Measurements from ENCODE around the gene RNASEH1. TPM values are rescaled to one million over a fixed set of nuclear protein-coding genes. Genes with fewer than 3 reads are reported as not detected.

The RNASEH1 gene
- total RNA-seq, 6 experiments from 2014 or later = 8.3 to 12.2 (median 10.0) TPM

DNA sequence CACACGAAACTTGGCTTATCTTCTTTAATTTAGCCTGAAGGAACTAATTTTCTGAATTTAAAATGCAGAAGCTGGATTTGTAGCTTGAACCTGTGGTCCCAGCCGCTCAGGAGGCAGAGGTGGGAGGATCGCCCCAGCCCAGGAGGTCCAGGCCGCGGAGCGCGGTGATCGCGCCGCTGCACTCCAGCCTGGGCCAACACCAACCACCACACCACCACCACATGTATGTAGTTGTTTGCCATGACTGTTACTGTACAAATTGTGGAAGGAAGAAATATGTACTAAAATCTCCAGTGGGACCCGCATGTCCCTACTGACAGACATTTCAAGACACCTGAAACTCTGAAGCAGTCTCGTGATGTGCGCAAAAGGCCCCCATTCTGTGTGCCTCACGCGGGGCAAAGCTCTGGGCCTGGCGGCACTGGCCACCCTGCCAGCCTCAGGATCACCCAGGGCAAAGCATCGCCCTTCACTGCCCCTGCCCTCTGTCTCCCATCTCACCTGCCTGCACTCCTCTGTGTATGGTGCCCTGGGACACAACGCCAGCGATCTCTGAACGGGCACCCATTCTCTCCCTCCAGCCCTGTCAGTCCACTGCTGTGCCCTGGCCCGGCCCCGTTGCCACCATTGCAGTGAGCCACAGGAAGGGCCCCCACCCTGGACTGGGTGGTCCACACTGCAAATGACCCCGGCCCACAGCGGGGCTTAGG lies 28.7 kb downstream of the RNASEH1 start:
- no peak overlapping the region for H3K27ac ChIP-seq
- DNase-seq (no peak), ATAC-seq (no peak)
- TF ChIP-seq POLR2A (IDR thresholded peaks at IDR 0.05) = no peak
- TF ChIP-seq, protein P1, sequence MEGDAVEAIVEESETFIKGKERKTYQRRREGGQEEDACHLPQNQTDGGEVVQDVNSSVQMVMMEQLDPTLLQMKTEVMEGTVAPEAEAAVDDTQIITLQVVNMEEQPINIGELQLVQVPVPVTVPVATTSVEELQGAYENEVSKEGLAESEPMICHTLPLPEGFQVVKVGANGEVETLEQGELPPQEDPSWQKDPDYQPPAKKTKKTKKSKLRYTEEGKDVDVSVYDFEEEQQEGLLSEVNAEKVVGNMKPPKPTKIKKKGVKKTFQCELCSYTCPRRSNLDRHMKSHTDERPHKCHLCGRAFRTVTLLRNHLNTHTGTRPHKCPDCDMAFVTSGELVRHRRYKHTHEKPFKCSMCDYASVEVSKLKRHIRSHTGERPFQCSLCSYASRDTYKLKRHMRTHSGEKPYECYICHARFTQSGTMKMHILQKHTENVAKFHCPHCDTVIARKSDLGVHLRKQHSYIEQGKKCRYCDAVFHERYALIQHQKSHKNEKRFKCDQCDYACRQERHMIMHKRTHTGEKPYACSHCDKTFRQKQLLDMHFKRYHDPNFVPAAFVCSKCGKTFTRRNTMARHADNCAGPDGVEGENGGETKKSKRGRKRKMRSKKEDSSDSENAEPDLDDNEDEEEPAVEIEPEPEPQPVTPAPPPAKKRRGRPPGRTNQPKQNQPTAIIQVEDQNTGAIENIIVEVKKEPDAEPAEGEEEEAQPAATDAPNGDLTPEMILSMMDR (IDR thresholded peaks at IDR 0.05) = no peak
- no peaks in the 10 kb centered on the region for H3K9me3 ChIP-seq
- peaks cover 0 to 24% (median 4%) of the 10 kb centered on the region in 4 donors for H3K4me1 ChIP-seq
- 95% methylated on average over 10 of the region's 24 CpGs for WGBS (ENCODE audit: insufficient coverage, low coverage, low lambda C conversion rate, missing lambda C conversion rate)
- intact Hi-C loops (cut with DNase I) = no loop called here
- no peaks in the 10 kb centered on the region for H3K27me3 ChIP-seq
- no peaks in the 10 kb centered on the region for H3K36me3 ChIP-seq
- no peak overlapping the region for H3K4me3 ChIP-seq

DNA sequence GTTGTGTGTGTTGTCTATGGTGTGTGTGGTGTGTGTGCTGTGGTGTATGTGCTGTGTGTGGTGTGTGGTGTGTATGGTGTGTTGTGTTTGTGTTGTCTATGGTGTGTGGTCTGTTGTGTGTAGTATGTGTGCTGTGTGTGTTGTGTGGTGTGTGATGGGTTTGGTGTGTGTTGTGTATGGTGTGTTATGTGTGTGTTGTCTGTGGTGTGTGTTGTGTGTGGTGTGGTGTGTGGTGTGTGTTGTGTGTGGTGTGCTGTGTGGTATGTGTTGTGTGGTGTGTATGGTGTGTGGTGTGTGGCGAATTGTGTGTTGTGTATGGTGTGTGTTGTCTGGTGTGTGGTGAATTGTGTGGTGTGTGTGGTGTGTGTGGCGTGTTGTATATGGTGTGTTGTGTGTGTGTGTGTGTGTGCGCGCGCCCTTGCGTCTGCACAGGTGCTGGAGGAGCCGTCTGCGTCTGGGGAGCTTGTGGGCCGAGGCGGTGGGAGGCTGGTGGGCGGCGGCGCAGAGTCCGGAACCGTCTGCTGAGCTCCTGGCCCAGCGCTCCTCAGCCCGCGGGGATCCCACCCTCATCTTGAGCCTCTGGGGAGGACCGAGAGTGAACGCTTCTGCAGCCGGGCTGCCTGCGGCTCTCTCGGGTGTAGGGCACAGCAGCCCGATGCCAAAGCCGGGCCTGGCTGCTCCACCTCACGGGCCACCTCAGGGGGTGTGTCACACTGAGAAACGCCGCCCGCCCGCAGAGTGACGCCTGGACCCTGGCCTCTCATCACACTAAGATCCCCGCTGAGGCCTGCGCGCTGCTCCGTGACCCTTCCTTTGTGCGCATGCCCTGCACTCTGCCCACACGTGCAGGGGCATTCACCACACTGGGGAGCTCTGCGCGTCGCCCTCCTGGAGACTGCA lies 30.0 kb downstream of the RNASEH1 start:
- H3K36me3 ChIP-seq = no peaks in the 10 kb centered on the region
- H3K27ac ChIP-seq = no peak overlapping the region
- intact Hi-C loops (cut with DNase I) = no loop called here
- TF ChIP-seq, protein P1 (IDR thresholded peaks at IDR 0.05) = no peak
- no peak for TF ChIP-seq POLR2A (IDR thresholded peaks at IDR 0.05)
- no peak overlapping the region for H3K4me3 ChIP-seq
- H3K27me3 ChIP-seq = no peaks in the 10 kb centered on the region
- peak in 2 of 3 donors; percentile 69 to 74 for DNase-seq
- peak in 2 of 4 donors; percentile 48 to 60 for ATAC-seq
- 87% methylated on average over 4 of the region's 40 CpGs for WGBS (ENCODE audit: insufficient coverage, low coverage, low lambda C conversion rate, missing lambda C conversion rate)
- H3K4me1 ChIP-seq = peaks cover 0 to 32% (median 11%) of the 10 kb centered on the region in 4 donors
- H3K9me3 ChIP-seq = no peaks in the 10 kb centered on the region

DNA sequence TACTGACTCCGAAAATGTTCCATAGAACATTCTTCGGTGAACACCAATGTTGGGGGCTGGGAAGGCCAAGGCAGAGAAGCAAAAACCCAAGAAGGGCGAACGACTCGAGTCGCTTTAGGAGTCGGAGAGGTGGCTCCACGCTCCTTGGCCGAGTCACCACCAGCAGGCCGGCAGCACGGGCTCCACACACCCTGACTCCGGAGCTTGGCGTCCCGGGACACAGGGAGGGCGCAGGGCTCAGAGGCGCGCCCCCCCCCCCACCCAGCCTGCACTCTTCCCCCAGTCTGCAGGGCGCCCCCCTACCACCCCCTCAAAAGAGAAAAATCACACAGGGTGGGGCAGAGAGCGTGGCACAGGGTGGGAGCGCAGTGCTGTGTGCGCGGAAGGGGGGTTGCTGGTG lies 31.3 kb downstream of the RNASEH1 start:
- intact Hi-C loops (cut with DNase I) = no loop called here
- 98% methylated on average over 6 of the region's 22 CpGs for WGBS (ENCODE audit: insufficient coverage, low coverage, low lambda C conversion rate, missing lambda C conversion rate)
- Histone ChIP-seq H3K9me3 (no peaks in the 10 kb centered on the region), H3K27me3 (no peaks in the 10 kb centered on the region), H3K4me3 (no peak overlapping the region), H3K4me1 (peaks cover 0 to 36% (median 16%) of the 10 kb centered on the region in 4 donors), H3K27ac (no peak overlapping the region), H3K36me3 (no peaks in the 10 kb centered on the region)
- TF ChIP-seq POLR2A (IDR thresholded peaks at IDR 0.05) = no peak
- TF ChIP-seq, protein P1 (IDR thresholded peaks at IDR 0.05) = no peak
- no peak for DNase-seq
- no peak for ATAC-seq

DNA sequence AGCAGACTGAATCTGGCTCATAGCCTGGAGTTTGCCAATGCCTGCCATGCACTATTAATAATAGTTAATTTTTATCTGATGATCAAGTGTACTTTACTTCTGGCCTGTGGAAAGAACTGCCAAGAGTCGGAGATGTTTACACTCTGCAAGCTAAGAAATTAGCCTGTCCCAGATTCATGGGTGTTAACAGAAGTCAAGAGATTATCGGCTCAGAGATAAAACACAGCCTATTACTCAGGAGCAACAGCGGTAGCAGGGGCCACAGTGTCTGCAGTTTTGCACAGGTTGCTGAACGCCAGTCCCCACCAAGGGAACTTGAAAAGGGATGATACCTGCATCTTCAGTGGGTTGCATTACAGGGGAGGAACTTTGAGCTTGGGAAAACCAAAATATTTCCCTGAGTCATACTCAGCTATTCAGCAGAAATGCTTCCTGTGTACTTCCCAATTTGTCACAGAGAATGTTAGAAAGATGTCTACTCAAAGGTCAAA lies 34.5 kb downstream of the RNASEH1 start:
- DNase-seq (no peak), ATAC-seq (peak in 2 of 4 donors; percentile 3 to 10)
- Histone ChIP-seq H3K27me3 (no peaks in the 10 kb centered on the region), H3K36me3 (no peaks in the 10 kb centered on the region), H3K9me3 (no peaks in the 10 kb centered on the region), H3K27ac (peak overlapping the region; percentile 45 to 67 (median 48)), H3K4me3 (no peak overlapping the region), H3K4me1 (peaks cover 0 to 52% (median 16%) of the 10 kb centered on the region in 4 donors)
- intact Hi-C loops (cut with DNase I) = no loop called here
- 15% methylated on average over 4 of the region's 4 CpGs for WGBS (ENCODE audit: insufficient coverage, low coverage, low lambda C conversion rate, missing lambda C conversion rate)
- no peak for TF ChIP-seq POLR2A (IDR thresholded peaks at IDR 0.05)
- TF ChIP-seq, protein P1 (IDR thresholded peaks at IDR 0.05) = no peak
